ENCODE results near the gene CLNK.

DNA sequence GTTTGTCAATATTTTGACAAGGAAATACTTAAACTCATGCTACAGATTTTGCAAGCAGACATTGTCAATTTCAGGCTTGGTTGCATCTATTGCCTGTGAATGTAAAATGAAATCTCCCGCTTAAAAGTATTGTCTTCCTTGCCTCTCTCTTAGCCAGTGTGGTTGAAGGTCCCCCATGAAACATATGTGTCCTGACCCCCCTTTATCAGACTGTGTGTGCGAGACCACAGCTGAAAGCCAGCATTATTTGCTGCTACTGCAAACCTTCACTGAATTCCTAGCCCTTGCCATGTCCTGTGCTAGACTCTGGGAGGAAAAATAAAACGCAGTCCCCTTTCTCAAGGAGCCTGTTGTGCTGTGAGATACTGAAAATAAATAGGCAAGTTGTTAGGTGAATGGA lies 16.6 kb upstream of the CLNK start:
- TF ChIP-seq, protein P1, sequence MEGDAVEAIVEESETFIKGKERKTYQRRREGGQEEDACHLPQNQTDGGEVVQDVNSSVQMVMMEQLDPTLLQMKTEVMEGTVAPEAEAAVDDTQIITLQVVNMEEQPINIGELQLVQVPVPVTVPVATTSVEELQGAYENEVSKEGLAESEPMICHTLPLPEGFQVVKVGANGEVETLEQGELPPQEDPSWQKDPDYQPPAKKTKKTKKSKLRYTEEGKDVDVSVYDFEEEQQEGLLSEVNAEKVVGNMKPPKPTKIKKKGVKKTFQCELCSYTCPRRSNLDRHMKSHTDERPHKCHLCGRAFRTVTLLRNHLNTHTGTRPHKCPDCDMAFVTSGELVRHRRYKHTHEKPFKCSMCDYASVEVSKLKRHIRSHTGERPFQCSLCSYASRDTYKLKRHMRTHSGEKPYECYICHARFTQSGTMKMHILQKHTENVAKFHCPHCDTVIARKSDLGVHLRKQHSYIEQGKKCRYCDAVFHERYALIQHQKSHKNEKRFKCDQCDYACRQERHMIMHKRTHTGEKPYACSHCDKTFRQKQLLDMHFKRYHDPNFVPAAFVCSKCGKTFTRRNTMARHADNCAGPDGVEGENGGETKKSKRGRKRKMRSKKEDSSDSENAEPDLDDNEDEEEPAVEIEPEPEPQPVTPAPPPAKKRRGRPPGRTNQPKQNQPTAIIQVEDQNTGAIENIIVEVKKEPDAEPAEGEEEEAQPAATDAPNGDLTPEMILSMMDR (IDR thresholded peaks at IDR 0.05) = no peak
- no peak for TF ChIP-seq POLR2A (IDR thresholded peaks at IDR 0.05)

All from lower leg skin (tissue), 3 donors.